NCI-H774 (cell line): ENCODE data around the gene SIT1.
"Not testable (repeated sequence)": the region's sequence is repeated elsewhere in the genome, so short reads cannot be mapped to it uniquely, and the experiment has no call there.

Source experiments
- DNase-seq: peaks from one replicate; lab custom pipeline; 2025; lab: John Stamatoyannopoulos, UW

SIT1 gene

DNA sequence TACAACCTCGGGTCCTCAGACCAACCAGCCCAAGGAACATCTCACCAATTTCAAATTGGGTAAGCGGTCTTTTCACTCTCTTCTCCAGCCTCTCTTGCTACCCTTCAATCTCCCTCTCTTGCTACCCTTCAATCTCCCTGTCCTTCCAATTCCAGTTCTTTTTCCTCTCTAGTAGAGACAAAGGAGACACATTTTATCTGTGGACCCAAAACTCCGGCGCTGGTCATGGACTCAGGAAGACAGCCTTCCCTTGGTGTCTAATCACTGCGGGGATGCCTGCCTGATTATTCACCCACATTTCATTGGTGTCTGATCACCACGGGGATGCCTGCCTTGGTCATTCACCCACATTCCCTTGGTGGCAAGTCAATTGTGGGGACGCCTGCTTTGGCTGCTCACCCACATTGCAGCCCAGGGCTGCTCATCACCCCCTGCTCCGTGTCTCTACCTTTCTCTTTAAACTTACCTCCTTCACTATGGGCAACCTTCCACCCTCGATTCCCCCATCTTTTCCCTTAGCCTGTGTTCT is 13.2 kb downstream of the SIT1 start:
- not testable (repeated sequence) for DNase-seq

DNA sequence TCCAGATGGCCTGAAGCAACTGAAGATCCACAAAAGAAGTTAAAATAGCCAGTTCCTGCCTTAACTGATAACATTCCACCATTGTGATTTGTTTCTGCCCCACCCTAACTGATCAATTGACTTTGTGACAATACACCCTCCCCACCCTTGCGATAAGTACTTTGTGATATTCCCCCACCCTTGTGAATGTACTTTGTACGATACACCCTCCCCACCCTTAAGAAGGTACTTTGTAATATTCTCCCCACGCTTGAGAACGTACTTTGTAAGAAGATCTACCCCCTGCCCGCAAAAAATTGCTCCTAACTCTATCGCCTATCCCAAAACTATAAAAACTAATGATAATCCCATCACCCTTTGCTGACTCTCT is 13.9 kb downstream of the SIT1 start:
- not testable (repeated sequence) for DNase-seq

DNA sequence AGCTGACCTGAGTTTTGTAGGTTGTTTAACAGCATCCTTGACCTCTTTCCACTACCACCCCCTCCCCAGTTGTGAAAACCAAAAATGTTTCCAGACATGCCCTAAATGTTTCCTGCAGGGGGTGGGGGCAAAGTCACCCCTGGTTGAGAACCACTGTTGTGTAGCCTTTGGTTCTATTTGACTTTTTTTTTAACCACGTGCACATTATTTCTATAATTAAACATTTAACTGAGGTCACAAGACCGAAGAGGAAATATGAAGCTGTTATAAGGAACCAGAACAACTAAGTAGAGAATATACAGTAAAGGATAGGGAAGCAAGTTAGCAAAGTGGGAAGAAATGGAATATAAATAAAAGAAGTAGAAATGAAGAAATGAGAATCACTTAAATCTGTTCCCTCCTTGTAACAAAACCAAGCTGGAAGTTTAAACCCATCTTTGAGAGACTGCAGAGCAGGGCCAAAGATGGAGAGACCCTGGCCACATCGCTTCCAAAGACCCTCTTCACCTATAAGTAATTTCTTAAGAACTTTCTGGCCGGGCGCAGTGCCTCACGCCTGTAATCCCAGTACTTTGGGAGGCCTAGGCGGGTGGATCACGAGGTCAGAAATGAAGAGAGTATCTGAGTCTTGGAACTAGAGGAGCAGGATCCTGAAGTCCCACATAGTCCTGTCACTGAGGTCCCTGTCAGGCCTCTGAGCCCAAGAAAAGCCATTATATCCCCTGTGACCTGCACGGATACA is 14.4 kb downstream of the SIT1 start:
- no peak for DNase-seq

DNA sequence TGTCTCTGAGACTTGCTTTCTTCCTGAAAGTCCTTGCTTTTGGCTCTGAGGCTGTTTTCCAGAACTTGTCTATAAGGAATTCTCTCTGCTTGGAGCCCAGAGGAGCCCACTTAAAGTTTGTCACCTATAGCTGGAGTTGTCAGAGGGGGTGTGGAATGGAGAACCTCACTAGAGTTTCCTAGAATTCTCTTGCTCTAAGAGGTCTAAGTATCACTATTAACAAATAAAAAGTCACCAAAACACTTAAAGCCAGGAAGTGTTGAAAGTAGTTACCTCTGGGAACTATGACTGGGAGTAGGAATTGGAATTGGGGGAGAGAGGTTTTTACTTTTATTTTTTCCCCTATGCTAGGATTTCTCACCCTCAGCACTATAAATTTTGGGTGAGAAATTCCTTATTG is 15.0 kb downstream of the SIT1 start:
- DNase-seq = no peak

DNA sequence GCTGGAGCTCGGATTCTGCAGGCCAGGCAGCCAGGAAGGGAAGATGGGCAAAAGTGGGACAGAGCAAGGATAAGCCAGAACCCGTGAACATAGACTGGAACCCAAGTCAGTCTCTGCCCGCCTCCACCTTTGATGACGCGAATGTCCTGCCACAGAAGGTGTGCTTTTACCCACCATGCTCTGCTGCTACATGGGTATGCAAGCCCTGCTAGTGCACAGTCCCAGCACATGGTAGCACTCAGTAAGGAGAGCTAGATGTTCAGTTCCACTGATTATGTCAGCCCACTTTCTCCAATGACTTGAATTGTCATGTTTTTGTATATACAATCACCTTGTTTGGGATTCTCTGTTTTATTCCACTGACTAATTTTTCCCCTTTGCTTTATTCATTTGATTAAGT is 21.1 kb downstream of the SIT1 start:
- DNase-seq = no peak

DNA sequence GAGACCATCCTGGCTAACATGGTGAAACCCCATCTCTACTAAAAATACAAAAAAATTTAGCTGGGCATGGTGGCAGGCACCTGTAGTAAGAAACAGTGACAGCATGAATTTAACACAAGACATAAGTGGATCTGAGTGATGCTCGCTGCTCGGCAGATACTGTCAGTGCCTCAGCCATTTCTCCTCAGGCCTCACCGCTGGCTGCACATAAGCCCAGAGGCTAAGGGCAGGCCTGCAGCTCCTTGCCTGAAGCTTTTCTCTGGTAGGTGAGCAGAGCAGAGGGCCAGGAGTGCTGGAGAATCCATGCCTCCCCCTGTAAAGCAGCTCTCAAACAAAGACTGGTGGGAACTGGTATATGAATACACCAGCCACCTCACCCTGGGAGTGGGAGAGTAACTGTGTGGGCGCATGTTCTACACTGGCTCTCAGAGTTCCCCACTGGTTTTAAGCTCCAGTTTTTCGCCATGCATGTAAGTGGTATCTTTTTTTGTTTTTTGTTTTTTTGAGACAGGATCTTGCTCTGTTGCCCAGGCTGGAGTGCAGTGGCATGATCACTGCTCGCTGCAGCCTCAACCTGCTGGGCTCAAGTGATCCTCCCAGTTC is 22.2 kb downstream of the SIT1 start:
- DNase-seq = no peak

DNA sequence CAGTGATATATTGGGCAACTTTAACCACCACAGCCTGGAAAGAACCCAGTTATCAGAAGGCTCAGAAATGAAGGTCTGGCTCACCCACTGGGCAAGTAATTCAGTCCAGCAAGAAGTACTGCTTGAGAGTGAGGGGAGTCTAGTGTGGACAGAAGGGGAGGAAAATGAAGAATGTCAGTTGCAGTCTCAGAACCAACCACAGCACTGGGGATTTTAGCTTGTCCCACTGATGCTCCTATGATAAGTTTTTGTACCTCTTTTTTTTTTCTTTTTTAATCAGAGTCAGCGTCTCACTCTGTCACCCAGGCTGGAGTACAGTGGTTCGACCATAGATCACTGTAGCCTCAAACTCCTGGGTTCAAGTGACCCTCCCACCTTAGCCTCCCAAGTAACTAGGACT is 23.2 kb downstream of the SIT1 start:
- no peak for DNase-seq

DNA sequence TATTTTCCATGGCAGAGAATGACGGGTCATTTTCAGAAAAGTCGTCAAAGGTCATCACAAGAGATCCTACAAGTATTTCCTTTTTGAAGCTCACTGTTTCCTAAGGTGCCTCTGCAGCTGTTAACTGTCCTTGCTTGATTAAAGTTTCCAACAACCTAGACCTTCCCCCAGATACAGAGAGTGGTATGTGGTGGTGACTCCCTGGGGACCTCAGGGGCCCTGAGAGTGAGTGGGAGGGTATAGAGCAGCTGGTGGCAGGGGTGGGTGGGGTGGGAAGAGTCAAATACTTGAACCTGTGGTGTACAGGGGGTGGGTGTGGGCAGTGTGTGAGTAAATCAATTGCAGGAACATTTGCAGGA is 31.0 kb downstream of the SIT1 start:
- no peak for DNase-seq

DNA sequence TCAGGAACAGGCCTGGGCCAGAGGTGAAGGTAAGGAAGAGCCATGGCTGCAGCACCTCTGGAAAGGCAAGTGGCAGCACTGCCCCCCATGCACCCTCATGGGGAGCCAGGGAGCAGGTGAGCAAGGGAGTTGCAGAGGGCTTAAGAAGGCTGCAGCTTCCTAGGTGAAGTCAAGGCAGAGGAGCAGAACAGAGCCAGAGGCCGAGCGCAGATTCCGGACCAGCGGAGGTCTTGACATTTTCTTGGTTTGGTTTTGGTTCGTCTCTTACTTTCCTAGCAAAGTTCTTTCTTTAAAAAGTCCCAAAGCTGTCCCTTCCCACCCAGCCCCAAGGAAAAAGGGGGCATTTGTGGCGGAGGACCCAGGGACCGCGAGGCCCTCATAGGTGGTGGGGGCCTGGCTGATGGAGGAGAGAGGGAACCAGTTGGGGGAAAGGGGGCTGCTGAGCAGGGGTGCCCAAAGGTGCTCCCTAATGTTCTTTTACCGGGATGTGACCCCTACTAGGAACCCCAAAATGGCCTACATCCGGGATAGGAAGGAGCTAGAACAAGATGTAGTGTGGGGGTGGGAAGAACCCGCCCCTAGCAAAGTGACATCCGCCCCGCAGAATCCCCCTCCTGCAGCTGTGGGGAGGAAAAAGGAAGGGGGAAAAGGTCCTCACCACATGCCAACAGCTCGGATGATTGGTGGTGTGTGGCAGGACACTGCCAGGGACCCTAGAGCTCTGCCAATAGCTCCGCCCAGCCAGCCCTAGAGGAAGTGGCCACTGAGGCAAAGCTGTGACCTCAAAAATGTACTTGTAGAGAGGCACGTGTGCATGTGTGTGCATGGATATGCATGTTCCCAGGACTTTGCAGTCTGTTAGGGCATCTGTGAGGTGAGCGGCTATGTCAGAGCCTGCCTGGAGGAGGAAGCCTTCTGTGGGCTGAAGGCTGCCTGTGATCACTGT is 31.6 kb downstream of the SIT1 start:
- no peak for DNase-seq

DNA sequence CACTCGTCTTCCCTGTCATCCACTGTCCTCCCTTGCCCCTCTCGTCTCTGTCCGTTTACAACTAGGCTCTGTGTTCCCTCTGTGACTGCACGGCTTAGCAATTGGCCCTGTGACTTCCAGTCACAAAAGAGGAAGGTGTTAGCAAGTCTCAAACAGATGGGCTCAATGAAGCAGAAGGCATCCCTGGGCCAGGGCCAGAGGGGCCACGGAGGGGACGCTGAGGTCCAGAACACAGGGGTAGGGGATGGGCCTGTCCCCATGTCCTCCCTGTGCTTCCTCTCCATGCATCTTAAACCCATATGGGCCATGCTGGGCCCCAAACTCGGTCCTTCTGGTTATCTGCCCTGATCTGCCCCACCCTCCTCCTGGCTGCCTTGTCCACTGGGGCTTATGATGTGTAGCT is 32.4 kb downstream of the SIT1 start, which contains the start of gene CD72:
Gene CD72, minus strand, starts transcription at position 89 of the 403 bp plus-strand sequence. CDS start 110 bp downstream, outside the sequence.
- no peak for DNase-seq

DNA sequence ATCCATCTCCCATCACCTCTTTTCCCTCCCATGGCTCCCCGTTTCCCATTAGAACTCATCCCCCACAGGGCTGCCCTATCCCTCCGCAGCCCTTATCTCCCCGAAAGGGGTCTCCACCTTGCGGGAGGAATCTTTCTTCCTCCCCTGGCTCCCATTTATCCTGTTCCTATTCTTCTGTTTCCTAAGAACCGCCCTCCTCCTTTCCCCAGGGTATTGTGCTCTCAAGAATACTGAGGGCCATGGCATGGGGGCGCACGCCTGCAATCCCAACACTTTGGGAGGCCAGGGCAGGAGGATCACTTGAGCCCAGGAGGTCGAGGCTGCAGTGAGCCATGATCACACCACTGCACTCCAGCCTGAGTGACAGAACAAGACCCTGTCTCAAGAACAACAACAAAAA is 33.2 kb downstream of the SIT1 start:
- no peak for DNase-seq

DNA sequence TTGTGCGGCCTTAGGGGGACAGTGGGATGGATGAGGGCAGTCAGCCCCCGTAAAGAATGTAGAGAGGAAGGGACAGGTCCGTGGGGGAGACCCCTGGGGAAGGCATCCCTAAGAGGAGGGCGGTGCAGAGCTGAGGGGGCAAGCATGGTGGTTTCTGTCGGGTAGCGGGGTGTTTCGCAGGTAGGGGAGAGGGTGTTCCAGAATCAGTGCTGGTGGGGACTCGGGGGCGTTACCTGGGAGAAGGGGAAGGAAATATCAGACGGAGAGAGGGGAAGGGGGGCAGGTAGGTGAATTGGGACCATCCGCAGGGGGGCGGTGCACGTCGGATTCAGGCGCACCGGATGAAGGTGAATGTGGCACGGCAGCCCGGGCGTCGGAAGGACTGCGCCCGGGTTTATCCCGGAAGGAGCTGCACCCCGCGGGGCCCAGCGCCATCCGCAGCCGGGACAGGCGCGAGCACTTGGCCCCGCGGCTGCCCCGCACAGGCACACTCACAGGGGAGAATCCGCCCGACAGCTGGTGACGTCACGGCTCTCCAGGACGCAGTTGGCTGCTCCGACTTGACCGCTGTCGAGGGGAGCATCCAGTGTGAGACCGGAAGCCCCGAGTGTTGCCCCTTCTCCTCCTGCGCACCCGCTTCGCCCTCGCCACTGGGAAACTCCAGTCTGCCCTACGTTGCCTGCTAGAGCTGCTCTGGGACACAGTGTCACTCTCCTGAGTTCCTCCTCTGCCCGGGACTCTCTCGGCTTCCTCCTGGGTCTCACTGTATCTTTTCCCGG is 33.9 kb downstream of the SIT1 start:
- peak; percentile 8 for DNase-seq

DNA sequence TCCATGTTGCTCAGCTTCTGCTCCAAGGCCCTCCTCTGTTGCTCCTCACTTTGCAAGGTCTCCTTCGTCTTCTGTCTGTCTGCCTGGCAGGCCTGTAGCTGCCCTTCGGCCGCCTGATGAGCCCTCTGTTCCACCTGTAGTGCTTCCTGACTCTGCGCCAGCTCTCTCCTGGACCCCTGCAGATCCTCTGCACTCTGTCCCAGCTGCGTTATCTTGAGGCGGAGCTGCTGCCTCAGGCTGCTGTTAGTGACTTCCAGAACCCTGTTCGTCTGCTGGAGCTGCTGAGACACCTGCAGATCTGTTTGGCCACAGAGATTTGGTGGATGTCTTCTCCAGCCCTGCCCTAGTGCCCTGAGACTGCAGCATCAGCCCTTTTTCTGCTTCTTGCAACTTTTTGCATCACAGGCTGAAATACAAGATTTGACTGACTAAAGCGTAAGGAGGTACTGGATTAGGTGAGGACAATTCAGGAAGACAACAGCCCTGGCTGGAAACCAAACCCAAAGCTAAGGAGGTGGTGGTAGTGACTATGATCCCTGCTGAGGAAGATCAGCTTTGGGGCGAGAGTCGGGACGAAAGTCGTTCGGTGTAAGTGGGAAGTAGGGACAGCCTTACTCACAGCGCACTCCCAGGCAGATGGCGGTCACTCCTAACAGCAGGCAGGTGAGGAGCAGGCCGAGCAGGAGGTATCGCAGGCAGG is 34.6 kb downstream of the SIT1 start:
- DNase-seq = no peak

DNA sequence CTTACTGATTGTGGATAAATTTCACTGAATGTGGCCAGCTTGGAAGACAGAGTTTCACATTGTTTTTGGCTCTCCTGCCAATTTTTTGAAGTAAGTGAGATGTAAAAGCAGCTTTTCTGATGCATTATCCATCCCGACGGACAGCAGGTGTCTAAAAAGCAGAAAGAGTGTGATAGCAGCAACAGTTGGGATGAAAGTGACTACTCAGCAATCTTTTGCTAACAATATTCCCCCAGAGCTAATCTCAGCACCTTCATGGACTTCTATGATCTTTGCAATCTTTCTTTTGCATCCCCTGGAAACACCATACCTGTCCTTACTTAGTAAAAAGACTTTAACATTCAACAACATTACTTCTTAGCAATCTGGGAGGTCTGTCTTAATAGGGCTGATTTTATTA is 37.9 kb downstream of the SIT1 start:
- no peak for DNase-seq

DNA sequence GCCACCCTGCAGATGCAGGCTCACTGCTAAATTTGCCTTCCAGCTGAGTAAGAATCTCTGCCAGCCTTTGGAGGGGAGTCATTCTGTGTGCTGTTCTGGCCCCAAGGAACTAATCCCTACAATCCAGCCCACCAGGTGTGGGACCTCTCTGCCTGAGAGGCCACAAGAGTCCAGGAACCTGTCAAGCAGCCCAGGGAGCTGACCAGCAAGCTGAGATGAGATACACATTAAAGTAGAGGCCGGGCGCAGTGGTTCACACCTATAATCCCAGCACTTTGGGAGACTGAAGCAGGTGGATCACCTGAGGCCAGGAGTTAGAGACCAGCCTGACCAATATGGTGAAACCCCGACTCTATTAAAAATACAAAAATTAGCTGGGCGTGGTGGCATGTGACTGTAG is 38.7 kb downstream of the SIT1 start:
- not testable (repeated sequence) for DNase-seq

DNA sequence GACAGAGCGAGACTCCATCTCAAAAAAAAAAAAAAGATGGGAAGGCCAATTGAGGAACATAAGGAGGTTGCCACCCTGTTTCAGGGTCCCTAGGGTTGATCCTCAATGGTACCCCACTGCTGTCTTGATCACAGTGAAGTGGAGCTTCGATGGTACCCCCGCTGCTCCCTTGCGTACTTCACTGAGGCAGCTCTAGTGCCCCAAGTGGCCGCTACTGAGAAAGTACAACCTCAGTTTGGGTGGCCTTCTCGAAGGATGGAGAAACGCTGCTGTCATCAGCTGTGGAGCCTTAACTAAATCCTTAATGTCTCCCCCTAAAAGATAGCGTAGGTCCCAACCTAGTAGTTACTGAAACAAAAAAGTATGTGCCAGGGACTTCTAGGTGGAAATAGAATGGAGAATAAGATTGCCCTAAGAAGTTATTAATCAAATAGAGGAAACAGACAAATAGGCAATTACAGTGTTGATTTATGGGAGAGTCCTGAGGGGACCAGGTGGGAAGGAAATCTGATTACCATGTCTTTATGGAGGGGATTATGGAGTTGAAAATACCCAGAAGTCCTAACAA is 39.4 kb downstream of the SIT1 start:
- DNase-seq = no peak

DNA sequence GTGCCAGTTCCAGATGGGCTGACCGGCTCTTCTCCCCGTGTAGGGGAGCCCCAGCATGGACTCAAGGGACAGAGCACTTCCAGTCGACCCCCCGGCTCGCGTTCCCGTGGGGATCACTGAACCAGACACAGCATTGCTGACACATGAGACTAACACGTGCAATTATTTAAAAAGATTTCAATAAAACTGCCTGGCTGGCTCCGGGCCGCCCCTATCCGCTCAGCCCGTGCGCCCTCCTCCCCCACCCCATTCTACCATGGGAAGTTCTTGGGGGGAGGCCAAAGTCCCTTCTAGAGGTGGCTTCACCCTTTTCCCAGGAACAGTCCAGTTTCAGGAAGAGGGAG is 40.9 kb downstream of the SIT1 start:
- DNase-seq = no peak

DNA sequence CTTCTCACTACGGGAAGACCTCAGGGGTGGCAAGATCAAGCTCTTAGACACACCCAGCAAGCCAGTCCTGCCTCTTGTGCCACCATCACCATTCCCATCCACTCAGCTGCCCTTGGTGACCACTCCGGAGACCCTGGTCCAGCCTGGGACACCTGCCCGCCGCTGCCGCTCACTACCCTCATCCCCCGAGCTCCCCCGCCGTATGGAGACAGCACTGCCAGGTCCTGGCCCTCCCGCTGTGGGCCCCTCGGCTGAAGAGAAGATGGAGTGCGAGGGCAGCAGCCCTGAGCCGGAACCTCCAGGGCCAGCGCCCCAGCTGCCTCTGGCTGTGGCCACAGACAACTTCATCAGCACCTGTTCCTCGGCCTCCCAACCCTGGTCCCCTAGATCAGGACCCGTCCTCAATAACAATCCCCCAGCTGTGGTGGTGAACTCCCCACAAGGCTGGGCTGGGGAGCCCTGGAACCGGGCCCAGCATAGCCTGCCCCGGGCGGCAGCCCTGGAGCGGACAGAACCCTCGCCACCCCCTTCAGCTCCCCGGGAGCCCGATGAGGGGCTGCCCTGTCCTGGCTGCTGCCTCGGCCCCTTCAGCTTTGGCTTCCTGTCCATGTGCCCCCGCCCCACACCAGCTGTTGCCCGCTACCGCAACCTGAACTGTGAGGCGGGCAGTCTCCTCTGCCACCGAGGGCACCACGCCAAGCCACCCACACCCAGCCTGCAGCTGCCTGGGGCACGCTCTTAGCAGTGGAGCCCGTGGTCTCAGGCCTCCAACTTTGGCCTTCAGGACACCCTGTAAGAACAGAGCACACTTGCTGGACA is 41.5 kb downstream of the SIT1 start:
- DNase-seq = no peak

DNA sequence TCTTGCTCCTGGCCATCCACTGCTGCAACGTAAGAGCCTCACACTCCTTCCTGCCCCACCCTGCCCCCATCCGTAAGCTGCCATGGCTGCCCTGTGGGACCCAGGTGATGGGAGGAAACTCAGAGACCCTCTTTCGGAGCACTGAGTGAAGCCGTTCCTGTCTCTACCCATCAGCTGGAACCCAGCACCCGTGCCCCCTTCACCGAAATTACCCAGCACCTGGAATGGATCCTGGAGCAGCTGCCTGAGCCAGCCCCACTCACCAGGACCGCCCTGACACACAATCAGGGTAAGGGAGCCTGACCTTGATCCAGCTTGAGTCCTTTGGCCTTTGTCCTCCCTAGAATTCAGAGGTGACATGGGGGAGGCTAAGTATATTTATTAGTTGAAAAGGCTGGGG is 42.5 kb downstream of the SIT1 start:
- DNase-seq = no peak

DNA sequence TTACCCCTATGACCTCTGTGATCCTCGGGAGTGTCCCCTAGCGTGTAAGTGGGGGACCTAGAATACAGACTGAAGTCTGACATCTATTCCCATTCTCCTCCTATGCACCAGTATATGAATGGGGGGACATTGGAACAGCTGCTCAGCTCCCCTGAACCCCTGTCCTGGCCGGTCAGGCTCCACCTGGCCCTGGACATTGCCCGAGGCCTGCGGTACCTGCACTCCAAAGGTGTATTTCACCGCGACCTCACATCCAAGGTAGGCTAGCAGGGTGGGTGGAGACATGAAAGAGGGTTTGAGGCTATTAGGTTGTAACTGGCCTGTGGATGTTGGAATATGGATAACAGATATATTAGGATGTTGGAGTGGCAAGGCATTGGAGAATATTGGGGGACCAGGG is 44.0 kb downstream of the SIT1 start:
- DNase-seq = no peak
